Liver (tissue), 9 donors: Measurements from ENCODE around the gene MAP3K5. TPM values are rescaled to one million over a fixed set of nuclear protein-coding genes. Genes with fewer than 3 reads are reported as not detected.

Experiments
- DNase-seq: peaks from one replicate; pipeline ENCODE4 v3.0.0-alpha.2; 2017; ENCODE audit warnings: low spot score
- H3K27ac ChIP-seq, 2 donors: one replicate each; pipeline ENCODE4 v1.7.0; 2013; ENCODE audit warnings: inconsistent platforms in 2 of 2, low read length in 2 of 2, control low read depth in 1 of 2, low read depth in 1 of 2, mild to moderate bottlenecking in 1 of 2
- H3K27me3 ChIP-seq, 4 donors: one replicate each; pipeline versions ENCODE4 v1.6.1 to v1.7.0; 2013; ENCODE audit warnings: low read length in 3 of 4, inconsistent platforms in 1 of 4, mild to moderate bottlenecking in 1 of 4, moderate library complexity in 1 of 4; ENCODE audit not compliant: control insufficient read depth in 4 of 4, insufficient read depth in 4 of 4
- H3K36me3 ChIP-seq, 4 donors: one replicate each; pipeline versions ENCODE4 v1.6.1 to v1.7.0; 2013; ENCODE audit warnings: low read length in 3 of 4, mild to moderate bottlenecking in 3 of 4, low read depth in 1 of 4, moderate library complexity in 1 of 4; ENCODE audit not compliant: control insufficient read depth in 4 of 4, insufficient read depth in 3 of 4
- H3K4me1 ChIP-seq, 4 donors: one replicate each; pipeline versions ENCODE4 v1.6.1 to v1.7.0; 2013; ENCODE audit warnings: low read length in 3 of 4, mild to moderate bottlenecking in 3 of 4, moderate library complexity in 1 of 4; ENCODE audit not compliant: control insufficient read depth in 4 of 4, insufficient read depth in 4 of 4
- H3K4me3 ChIP-seq, 3 donors: one replicate each; pipeline versions ENCODE4 v1.6.1 to v1.7.0; 2013; ENCODE audit warnings: low read length in 3 of 3, control low read depth in 1 of 3, low read depth in 1 of 3, mild to moderate bottlenecking in 1 of 3
- H3K9ac ChIP-seq, 2 donors: one replicate each; pipeline ENCODE4 v1.7.0; 2013; ENCODE audit warnings: low read length in 2 of 2, mild to moderate bottlenecking in 2 of 2, moderate library complexity in 2 of 2, control low read depth in 1 of 2, low read depth in 1 of 2
- H3K9me3 ChIP-seq, 4 donors: one replicate each; pipeline versions ENCODE4 v1.6.1 to v1.7.0; 2013; ENCODE audit warnings: low read length in 3 of 4; ENCODE audit not compliant: control insufficient read depth in 4 of 4
- CTCF ChIP-seq: fragments of 150-350 bp; IDR thresholded peaks from 2 replicates; pipeline ENCODE4 v1.5.1; 2017; ENCODE audit warnings: improper control_type of control experiment, low read depth, low read length; ENCODE audit not compliant: missing input control
- EGR1 ChIP-seq, 2 donors: IDR thresholded peaks; 2 replicates each; pipeline ENCODE4 v1.6.1; 2016 to 2018; ENCODE audit warnings: antibody characterized with exemption in 2 of 2, low read depth in 2 of 2
- FOXA1 ChIP-seq: IDR thresholded peaks from 2 replicates; pipeline ENCODE4 v1.6.1; 2016; ENCODE audit warnings: antibody characterized with exemption
- FOXA2 ChIP-seq: IDR thresholded peaks from 2 replicates; pipeline ENCODE4 v1.6.1; 2016; ENCODE audit warnings: antibody characterized with exemption
- GABPA ChIP-seq, 2 donors: IDR thresholded peaks in 1 of 2; conservative IDR thresholded peaks in 1 of 2; 2 replicates each; pipeline ENCODE4 v1.6.1; 2016; ENCODE audit warnings: antibody characterized with exemption in 2 of 2, mild to moderate bottlenecking in 1 of 2, moderate library complexity in 1 of 2
- HNF4G ChIP-seq: IDR thresholded peaks from 2 replicates; pipeline ENCODE4 v1.6.1; 2016; ENCODE audit warnings: antibody characterized with exemption
- JUND ChIP-seq, 2 donors: IDR thresholded peaks; 2 replicates each; pipeline ENCODE4 v1.6.1; 2016; ENCODE audit warnings: antibody characterized with exemption in 2 of 2
- NR2F2 ChIP-seq: IDR thresholded peaks from 2 replicates; pipeline ENCODE4 v1.6.1; 2016; ENCODE audit warnings: antibody characterized with exemption
- RAD21 ChIP-seq, 2 donors: IDR thresholded peaks; 2 replicates each; pipeline ENCODE4 v1.6.1; 2016; ENCODE audit warnings: antibody characterized with exemption in 2 of 2, mild to moderate bottlenecking in 2 of 2
- REST ChIP-seq: IDR thresholded peaks from 2 replicates; pipeline ENCODE4 v1.6.1; 2016; ENCODE audit warnings: antibody characterized with exemption, mild to moderate bottlenecking
- RXRA ChIP-seq, 2 donors: IDR thresholded peaks; 2 replicates each; pipeline ENCODE4 v1.6.1; 2017 to 2018; ENCODE audit warnings: antibody characterized with exemption in 2 of 2, mild to moderate bottlenecking in 1 of 2
- SP1 ChIP-seq: IDR thresholded peaks from 2 replicates; pipeline ENCODE4 v1.6.1; 2018; ENCODE audit warnings: antibody characterized with exemption, mild to moderate bottlenecking
- TAF1 ChIP-seq: conservative IDR thresholded peaks from 2 replicates; pipeline ENCODE4 v1.6.1; 2016; ENCODE audit warnings: antibody characterized with exemption, mild to moderate bottlenecking
- YY1 ChIP-seq: IDR thresholded peaks from 2 replicates; pipeline ENCODE4 v1.6.1; 2016; ENCODE audit warnings: antibody characterized with exemption, mild to moderate bottlenecking
- ZBTB33 ChIP-seq: IDR thresholded peaks from 2 replicates; pipeline ENCODE4 v1.6.1; 2016; ENCODE audit warnings: antibody characterized with exemption
- WGBS: extraction: QIAGEN DNeasy Blood & Tissue Kit; methylation state at CpG from one replicate; pipeline ENCODE4 v1.1.7; 2013; 5-methylcytosine and 5-hydroxymethylcytosine counted together
- polyA plus RNA-seq, 2 donors: library from polyadenylated mRNA; stranded (reverse) in 1 of 2; unstranded in 1 of 2; fragments of 200-250 nt in 1 of 2; fragments of >200 nt in 1 of 2; fragmentation: Nextera tagmentation in 1 of 2; extraction: Ambion mirVana in 1 of 2; gene quantifications; one replicate each; pipeline versions ENCODE4 v1.2.1 to v1.2.3, GENCODE V29; 2013 to 2015
- total RNA-seq, 2 donors: library from RNA; depleted of rRNA; stranded (reverse); fragments of >200 nt; gene quantifications; one replicate each; pipeline ENCODE4 v1.2.3, GENCODE V29; 2014
- TF ChIP-seq, protein P1 (sequence below): IDR thresholded peaks from 2 replicates; pipeline ENCODE4 v1.6.1; 2016; ENCODE audit warnings: antibody characterized with exemption
- donor health status: healthy.
- donor health status: healthy.
- donor health status: healthy.
- donor health status: healthy.
- donor health status: healthy.

MAP3K5 gene
- total and polyA plus RNA-seq, 4 donors, result 2.9 to 18.0 (median 5.5) TPM

GRCh38 chr6:136526937-136527336, 265.3 kb downstream of the MAP3K5 start:
- no peak for DNase-seq
- WGBS, result 75% methylated on average over 4 of the region's 4 CpGs
- Histone ChIP-seq H3K27me3 (no peaks in the 10 kb centered on the region), H3K4me3 (no peak overlapping the region), H3K36me3 (no peaks in the 10 kb centered on the region), H3K9ac (no peak overlapping the region), H3K4me1 (peaks cover 0 to 10% (median 4%) of the 10 kb centered on the region in 4 donors), H3K27ac (no peak overlapping the region), H3K9me3 (no peaks in the 10 kb centered on the region)
- TF ChIP-seq JUND (IDR thresholded peaks at IDR 0.05), result no peak
- no peak for TF ChIP-seq CTCF
- no peak for TF ChIP-seq FOXA2
- no peak for TF ChIP-seq RAD21 (IDR thresholded peaks at IDR 0.05)
- no peak for TF ChIP-seq RXRA (IDR thresholded peaks at IDR 0.05)
- TF ChIP-seq SP1, result no peak
- TF ChIP-seq, protein P1, sequence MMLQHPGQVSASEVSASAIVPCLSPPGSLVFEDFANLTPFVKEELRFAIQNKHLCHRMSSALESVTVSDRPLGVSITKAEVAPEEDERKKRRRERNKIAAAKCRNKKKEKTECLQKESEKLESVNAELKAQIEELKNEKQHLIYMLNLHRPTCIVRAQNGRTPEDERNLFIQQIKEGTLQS, result no peak
- no peak for TF ChIP-seq TAF1
- TF ChIP-seq NR2F2, result no peak

DNA sequence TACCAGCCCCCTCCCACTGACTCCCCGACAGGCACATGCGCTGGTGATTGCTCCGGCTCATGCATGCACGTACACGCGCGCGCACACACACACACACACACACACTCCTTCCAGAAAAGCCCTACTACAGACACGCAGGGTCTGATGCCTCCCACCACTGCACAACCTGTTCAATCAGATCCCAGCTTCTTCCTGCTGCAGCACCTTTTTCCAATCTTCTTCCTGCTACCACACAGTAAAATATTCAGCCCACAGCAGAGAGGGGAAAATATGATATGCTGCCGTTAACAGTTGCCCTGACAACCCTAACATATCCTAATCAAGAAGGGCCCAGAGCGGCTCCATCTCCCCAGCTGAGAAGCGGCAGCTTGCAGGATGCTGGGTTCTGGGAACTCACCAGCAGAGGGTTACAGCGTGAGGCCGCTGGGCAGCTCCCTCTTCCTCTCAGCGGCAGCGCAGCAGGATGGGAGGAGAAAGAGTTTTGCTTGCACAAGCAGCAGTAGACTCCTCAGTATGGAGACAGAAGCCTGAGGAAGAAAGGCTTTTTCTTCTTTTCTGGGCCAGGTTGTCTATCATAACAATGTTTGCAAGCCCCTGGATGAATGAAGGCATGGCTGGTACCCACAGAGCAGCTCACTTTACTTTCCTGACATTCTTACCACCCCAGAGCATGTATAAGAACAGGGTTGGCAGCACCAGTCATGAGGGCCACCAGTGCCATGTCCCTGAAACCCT, 265.9 kb downstream of the MAP3K5 start:
- Histone ChIP-seq H3K36me3 (no peaks in the 10 kb centered on the region), H3K4me3 (no peak overlapping the region), H3K27me3 (no peaks in the 10 kb centered on the region), H3K9me3 (no peaks in the 10 kb centered on the region), H3K27ac (no peak overlapping the region), H3K4me1 (peaks cover 0 to 10% (median 4%) of the 10 kb centered on the region in 4 donors), H3K9ac (no peak overlapping the region)
- WGBS, result 66% methylated on average over 16 of the region's 16 CpGs
- peak; percentile 34 for DNase-seq
- peak in 1 of 2 donors; percentile 37 for TF ChIP-seq RAD21 (IDR thresholded peaks at IDR 0.05)
- TF ChIP-seq, protein P1, result no peak

DNA sequence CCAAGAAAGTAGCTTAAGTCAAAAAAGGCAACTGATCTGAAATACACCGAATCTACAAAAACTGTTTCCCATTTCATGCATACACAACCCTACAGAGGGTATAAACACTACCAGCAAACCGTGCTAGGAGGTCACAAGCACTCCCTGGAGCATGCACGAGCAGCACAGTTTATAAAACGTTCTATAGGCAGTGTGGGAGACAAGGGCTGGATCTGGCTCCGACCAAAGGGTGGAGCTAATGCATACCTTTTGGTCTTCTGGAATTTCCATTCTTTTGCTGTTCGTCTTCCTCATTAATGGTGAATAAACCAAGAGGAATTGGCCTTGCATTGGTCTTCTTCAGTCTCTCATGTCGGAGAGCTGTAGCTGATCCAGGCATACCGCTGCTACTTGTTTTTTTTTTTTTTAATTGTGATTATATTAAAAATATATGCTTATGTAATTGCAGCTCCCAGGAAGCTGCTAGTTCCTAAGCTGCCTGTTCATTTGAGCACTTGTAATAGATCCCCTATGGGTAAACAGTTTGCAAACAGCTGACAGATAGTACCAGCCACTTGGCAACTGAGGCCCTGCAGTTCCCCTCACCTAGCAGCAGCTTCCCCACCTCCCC, 266.6 kb downstream of the MAP3K5 start:
- H3K27me3 ChIP-seq, result no peaks in the 10 kb centered on the region
- H3K9me3 ChIP-seq, result no peaks in the 10 kb centered on the region
- DNase-seq, result no peak
- H3K36me3 ChIP-seq, result no peaks in the 10 kb centered on the region
- peaks cover 0 to 14% (median 4%) of the 10 kb centered on the region in 4 donors for H3K4me1 ChIP-seq
- H3K27ac ChIP-seq, result no peak overlapping the region
- H3K9ac ChIP-seq, result no peak overlapping the region
- H3K4me3 ChIP-seq, result no peak overlapping the region
- 77% methylated on average over 8 of the region's 8 CpGs for WGBS
- TF ChIP-seq ZBTB33, result no peak
- TF ChIP-seq NR2F2, result no peak
- no peak for TF ChIP-seq YY1
- TF ChIP-seq GABPA (IDR thresholded peaks at IDR 0.05 in 1 of 2, conservative IDR thresholded peaks at IDR 0.05 in 1 of 2), result no peak
- TF ChIP-seq TAF1, result no peak
- no peak for TF ChIP-seq REST
- no peak for TF ChIP-seq FOXA2
- TF ChIP-seq HNF4G, result no peak
- TF ChIP-seq SP1, result no peak
- no peak for TF ChIP-seq CTCF
- TF ChIP-seq RXRA (IDR thresholded peaks at IDR 0.05), result no peak
- no peak for TF ChIP-seq EGR1 (IDR thresholded peaks at IDR 0.05; ENCODE audit: low read depth in 2 of 2)
- no peak for TF ChIP-seq FOXA1
